HG03066 (cell line): ENCODE measurements around the gene RPS2.
A peak's percentile ranks its signal among the peaks of the same experiment; 100 is the strongest.
"Not testable (repeated sequence)": the region's sequence is repeated elsewhere in the genome, so short reads cannot be mapped to it uniquely, and the experiment has no call there.

Experiments
- ATAC-seq: cut with Tn5 transposase; IDR thresholded peaks from one replicate; pipeline ENCODE4 v1.9.1; 2021; ENCODE audit warnings: low read depth; ENCODE audit not compliant: unreplicated experiment

RPS2 gene

DNA sequence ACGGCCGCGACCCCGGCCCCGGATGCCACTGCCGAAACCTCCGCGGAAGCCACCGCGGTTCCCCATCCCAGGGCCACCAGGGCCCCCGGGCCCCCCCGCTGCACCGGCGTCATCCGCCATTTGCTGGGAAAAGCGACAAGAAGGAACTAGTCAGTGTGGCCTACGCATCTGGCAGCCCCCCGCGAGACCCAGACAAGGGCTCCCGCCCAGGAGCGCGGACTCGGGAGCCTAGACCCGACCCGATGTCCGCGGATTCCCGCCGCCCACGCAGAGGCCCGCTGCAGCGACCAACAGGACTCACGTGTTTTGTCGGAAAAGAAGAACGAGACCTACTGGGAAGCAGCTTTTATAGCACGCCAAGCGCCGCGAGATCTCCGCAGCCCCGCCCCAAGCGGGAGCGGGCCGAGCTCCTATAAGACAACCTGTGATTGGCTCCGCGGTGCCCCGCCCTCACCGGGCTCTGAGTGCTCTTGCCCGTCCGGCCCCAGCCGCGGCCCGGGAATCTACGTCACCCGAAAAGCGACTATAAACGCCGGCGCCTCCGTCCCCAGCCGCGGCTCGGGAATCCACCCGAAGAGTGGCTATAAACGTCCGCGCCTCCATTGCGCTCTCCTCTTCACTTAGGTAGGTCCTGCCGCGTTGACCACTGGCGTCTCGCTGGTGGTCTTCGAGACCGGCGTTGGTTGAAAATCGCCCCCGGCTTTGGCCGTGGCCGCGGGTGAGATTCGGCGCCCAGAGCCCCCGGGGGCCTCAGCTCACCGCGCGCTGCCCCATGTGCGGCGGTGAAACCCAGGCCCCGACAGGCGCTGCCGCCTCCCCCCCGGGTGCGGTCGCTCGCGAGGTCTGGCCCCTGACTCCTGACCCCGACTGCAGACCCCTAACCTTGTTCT lies at the start of gene RPS2:
Gene RPS2 (minus strand): TSS at position 321 of the 890 bp plus-strand sequence. CDS start 201 bp downstream, at position 120.
- peak; percentile 84 for ATAC-seq

DNA sequence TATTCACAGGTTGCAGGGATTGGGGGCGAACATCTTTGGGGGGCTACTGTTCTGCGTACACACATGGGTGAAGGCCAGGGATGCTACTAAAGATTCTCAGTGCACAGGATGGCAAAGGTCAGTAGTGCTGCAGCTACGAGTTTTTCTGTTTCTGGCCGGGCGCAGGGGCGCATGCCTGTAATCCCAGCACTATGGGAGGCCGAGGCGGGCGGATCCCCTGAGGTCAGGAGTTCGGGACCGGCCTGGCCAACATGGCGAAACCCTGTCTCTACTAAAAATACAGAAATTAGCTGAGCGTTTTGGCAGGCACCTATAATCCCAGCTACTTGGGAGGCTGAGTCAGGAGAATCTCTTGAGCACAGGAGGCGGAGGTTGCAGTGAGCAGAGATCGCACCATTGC lies 48.9 kb upstream of the RPS2 start:
- no peak for ATAC-seq

DNA sequence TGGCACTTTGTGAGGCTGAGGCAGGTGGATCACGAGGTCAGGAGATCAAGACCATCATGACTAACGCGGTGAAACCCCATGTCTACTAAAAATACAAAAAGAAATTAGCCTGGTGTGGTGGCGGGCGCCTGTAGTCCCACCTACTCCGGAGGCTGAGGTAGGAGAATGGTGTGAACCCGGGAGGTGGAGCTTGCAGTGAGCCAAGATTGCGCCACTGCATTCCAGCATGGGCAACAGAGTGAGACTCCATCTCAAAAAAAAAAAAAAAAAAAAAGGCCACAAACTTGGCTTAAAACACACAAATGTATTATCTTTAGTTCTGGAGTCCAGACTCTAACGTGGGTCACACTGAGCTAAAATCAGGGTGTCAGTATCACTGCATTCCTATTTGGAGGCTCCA lies 47.1 kb upstream of the RPS2 start:
- ATAC-seq: not testable (repeated sequence)

DNA sequence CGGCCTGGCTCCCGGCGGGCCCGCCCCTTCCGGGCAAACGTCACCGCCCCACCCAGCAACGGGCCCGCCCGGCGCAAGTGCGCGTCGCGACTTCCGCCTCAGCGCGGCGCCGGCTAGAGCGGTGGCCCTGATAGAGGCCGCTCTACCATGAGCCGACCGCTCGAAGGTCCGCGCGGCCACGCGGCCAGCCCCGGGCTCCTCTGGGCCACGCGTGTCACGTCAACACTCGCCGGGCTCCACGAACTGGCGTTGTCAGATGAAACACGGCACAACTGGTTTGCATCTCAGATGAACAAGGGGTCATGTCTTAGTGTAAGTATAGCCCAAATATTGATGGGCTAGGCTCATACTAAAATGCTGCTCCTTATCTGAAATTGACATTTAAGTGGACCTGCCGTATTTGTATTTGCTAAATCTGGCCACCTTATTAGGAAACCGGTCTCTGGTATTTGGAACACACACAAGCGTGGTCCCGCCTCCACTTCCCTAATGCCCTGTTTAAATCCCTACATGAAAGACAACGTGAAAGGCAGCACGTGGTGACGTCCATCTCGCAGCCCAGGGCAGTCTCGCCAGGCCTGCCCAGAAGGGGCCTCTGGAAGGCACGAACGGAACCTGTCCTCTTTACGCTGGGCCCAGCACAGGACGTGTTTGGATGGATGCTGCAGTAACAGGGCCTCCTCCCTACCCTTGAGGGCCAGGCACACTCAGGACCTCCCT lies 45.3 kb upstream of the RPS2 start, which contains the start of gene ZNF598:
Gene ZNF598 (minus strand): TSS at position 31 of the 720 bp plus-strand sequence.
- peak; percentile 75 for ATAC-seq

DNA sequence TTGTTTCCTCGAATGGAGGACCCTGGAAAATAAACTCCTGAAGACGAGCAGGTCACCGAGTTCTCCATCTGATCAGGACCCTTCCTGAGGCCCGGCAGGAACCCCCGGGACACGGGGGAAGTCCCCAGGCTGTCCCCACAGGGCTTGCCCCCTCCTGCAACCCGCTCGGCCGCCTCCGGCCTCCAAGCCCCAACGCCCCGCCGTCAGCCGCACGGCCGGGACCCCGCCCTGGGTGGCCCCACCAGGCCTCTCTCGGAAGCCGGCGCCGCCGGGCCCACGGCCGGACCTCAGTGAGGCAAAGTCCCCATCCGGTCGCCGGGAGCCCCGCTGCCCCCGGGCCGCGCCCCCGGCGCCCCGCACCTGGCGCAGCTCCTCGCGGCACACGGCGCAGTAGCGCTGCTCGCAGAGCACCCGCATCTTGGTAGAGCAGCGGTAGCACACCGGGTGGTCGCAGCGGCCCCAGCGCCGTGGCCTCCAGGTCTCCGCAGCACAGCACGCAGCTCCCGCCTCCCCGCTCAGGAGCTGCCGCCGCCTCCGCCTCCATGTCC lies 44.6 kb upstream of the RPS2 start:
- ATAC-seq: peak; percentile 16

DNA sequence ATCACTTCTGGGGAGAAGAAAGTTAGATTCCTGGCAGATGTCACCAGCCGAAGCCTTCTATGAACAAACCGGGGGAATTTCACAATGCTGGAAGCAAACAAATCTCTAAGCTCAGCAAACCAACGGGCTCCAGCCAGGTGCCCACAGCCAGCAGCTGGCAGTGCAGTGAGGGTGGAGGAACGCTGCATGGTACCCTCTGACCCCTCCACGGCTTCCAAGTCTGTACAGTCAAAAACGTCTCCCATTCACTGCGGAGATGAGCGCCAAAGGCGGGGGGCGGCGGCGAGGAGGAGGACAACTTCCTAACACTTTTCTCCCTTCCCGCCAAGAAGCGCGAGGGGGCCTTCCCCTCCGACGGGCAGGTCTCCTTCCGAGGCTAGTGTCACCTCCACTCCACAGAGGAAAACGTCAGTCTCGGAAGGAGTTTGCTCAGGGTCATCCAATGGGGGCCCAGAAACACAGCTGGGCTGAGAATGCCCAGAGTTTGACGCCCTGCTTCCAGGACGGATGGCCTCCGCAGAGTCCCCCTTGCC lies 44.1 kb upstream of the RPS2 start:
- peak; percentile 15 for ATAC-seq

DNA sequence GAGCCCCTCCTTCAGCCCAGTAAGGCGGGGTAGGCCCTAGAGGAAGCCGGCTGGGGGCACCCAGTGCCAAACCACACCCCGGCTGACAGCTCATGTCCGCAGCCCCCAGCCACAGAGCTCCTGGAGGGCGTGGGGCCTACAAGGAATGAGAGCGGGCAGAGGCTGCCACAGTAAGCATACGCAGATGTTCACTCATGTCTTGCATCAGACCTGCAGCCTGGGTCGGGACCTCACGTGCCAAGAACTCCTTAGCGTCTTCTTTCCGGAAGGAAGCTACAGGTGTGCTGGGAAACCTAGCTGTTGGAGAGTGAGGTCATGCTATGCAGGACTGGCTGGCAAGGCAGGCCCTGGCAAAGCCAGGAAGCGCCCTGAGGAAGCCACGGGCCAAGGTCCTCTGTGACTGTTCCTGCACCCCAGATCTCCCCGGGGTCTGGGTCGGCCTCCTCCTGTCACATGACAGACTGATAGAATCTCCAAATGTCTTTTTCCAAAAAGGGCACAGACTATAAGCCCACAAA lies 43.4 kb upstream of the RPS2 start:
- no peak for ATAC-seq

DNA sequence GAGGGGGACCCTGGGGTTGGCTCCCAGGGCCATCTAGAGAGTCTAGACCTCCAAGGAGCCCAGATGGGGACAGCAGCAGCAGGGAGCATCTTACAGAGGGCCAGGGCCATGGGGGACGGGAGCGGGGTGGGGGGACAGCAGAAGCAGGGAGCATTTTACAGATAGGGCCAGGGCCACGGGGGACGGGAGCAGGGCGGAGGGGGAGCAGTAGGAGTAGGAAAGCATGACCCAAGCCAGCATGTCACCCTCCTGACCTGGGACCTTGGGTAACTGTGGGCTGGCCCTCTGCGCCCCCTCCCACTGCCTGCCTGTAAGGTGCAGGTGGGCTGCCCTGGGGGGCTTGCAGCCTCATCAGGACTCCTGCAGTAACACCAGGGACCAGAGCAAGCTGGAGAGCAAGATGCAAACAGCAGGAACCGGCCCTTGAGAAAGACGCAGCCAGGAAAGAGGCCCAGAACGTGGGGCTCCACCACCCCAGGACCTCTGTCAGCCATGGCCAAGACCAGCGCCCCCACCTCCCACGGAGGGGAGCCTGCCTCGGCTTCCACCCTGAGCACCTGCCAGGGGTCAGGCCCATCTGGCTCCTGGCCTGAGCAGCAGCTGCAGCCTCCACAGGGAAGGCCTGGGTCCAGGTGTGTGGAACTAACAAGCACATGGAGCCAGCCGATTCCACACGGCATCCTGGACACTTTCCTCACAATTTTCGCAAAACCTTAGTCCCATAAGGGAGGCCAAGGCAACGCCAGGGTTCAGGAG lies 42.6 kb upstream of the RPS2 start:
- ATAC-seq: no peak

DNA sequence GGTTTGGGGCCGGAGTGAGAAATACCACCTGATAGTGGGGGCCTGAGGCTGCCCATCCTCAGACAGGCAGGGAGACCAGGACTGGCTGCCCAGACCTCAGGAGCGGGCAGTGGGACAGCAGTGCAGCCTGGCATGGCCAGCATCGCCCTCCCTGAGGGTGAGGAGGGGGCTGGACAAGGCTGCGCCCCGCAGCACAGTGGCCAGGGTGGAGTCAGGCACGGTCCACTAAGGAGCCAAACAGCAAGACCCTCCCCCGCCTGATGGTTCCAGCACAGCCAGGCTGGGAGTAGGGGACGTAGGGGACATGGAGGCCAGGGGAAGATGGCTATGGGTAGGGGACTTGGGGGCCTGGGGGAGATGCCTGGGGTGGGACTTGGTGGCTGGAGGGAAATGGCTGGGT lies 41.7 kb upstream of the RPS2 start:
- no peak for ATAC-seq

DNA sequence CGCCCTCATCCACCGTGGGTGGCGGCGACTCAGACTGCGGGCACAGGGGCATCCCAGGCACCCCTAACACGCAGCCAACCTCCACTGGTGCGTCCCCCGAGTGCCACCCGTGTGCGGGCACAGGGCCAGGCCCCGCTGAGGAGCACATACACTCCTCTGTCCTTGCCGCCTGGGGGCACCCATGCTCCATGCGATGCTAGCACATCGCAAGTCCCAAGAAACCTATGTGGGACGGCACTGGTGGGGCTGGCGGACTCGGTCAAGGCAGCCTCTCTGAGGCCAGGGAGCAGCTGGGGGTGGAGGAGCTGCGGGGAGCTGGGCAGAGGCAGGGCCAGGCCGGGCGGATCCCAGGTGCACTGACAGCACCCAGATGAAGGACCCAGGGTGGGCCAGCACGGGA lies 41.0 kb upstream of the RPS2 start:
- ATAC-seq: no peak

DNA sequence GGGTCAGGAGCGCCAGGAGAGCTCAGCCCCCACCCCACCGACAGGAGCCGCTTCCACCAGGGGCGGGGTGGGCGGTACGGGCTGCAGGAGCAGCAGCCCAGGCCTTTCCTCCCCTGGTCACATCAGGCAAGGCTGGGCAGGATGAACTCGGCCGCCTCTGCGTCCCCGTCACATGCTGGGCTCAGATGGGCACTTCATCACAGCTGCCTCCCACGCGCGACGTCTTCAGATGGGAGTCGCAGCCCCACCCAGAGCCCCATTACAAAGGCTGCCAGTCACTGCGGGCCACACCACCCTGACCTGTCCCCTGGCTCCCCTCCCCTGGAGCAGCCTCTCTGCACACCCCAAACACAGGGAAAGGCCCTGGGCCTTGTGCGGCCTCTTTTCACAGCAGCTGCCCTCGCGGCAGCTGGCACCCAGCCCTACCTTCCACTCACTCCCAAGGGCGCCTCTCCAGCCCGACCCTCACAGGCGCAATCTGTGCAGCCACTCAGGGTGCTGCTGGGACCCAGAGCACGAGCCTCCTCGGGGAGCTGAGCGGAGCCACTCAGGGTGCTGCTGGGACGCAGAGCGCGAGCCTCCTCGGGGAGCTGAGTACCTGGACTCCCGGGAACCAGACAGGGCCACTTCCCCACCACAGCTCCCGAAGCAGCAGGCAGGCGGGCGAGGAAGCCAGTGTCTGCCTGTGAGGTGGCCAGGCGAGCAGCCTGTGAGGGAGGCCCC lies 40.3 kb upstream of the RPS2 start:
- ATAC-seq: no peak

DNA sequence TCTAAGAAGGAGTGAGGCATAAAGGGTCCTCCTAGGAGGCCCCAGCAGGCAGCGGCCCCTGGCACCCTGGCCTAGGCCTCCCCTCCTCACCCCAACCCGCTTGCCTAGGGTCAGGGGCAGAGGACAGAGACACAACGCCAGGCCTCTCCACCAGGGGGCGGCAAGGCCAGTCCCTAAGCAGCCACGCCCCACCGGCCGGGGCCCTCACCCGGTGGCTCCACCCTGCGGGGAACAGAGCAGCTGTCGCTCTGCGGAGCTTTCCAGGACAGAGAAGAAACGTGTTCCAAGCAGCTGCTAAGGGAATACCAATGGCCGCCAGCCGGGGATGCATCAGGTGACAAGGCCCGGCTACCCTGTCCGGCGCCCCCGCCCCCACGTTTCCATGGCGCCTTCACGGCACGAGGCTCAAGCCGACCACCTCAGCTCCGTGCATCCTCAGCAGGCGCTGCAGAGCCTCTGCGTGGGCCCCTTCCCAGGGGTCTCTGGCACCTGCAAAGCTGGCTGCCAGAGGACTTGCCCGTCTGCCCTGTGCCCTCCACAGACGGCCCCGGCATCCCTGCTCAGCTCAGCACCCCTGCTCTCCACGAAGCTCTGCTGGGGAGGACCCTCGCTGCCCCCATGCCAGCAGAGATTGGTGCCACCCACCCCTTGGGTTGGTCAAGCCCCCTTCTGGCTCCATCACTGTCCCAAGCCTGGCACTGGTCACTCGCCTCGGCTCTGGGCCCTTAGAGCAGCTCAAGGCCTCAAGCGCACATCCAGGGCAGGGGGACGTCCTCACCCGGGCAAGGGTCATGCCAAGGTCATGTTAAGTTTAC lies 39.4 kb upstream of the RPS2 start:
- no peak for ATAC-seq

DNA sequence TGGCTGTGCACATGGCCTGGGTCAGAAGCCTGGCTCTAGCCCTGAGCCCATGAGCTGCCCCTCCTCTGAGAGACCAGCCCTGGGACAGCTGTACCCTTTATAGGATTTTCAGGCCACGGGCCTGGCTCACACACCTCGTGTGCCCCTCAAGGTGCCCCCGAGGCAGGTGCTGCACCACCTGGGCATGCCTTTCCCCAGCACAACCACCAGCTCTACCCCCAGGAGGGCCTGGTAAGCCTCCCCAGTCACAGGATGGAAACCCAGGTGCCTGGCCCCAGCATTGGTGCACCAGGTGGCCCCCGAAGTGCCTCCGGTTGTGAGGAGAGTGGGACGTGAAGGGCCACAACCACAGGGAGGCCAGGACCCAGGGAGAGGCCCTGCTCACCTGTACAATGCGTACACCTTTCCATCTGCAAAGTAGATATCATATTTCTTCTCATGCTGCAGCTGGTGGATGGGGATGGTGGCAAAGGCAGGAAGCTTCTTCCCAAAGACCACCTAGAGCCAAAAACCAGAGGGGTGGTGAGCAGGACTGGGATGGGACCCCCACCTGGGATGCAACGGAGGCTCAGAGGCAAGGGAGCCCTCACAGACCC lies 38.7 kb upstream of the RPS2 start:
- ATAC-seq: no peak

DNA sequence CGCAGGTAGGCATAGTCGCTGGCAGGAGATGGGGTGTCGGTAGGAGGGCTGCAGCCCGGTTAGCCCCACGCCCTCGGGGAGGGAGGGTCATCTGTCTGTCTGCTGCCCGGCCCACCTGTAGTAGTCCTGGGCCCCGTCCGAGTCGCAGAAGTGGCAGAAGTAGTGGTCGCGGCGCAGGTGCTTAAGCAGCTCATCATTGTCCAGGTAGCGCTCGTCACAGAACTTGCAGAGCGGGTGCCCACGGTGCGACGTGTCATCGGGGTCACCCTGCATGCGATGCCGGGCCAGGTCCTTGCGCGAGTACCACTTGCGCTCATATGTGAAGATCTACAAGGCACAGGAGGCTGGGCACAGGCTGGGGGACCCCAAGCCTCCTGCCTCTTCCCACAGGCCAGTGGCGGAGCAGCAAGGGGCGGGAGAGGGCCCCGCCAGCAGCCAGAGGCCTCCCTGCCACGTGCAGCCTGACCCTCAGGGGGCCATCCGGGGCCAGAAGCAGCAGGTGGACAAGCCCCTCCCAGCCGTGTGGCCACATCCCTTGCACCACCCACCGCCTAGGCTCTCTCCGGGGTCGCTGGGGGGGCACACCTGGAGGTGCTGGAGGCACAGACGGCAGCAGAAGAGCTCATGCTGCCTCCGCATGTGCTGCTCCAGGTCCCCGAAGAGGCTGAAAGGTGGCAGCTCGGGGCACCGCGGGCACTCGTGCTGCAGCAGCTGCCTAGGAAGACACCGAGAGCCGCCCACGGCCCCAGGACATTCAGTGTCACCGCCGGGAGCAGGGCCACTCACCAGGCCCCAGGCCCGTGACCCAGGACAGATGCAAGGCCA lies 38.0 kb upstream of the RPS2 start:
- no peak for ATAC-seq

DNA sequence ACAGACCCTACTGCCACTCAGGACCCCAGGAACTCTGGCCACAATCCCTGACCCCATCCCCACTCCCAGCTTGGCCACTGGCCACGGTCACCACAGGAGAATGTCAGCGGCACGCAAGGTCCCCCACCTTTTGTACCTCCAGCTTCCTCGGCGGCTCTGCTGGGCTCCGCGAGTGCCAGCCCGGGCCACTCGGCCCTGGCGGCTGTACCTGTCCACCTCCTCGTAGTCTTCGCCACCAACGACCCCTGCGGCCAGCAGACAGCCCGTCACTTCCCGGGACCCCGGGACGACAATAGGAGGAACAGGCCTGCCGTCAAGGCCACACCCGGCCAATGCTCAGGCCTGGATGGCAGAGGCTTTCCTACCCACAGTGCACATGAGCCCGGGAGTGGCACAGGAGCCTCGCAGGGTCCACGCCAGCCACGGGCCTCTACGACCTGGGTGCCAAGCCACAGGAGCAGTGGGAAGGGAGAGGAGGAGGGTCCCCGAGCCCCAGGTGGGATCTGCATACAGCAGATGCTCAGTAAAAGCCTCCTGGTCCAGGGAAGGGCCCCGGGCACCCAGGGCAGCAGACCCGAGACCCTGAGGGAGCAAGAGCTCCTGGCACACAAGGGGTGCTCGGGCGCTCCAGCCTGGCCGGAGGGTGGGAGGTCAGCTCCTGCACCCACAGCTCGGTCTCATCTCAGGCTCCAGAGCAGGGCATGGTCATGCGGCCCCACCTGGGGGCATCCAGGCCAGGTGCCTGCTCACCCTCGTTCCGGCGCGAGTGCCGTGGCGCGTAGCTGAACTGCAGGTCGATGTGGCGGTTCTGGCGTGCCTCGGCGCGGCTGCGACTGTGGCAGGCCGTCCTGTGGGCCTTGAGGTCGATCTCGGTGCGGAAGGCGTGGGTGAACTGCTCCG lies 37.1 kb upstream of the RPS2 start:
- no peak for ATAC-seq

DNA sequence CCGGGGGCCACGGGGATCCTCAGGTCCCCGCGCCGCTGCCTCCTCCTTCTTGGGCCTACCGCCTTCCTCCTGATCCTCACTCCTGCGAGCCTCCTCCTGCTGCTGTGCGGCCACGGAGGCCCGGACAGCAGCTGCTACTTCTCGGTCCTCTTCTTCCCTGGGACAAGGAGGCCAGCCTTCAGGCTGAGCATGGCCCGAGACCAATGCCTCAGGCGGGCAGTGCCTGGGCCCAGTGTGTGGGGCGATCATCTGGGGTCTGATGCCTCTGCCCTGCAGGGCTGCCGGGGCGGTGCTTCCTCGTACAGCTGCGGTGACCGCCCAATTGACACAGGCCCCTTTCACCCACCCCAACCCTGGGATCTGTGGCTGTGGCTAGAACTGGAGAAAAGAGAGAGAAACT lies 36.4 kb upstream of the RPS2 start:
- no peak for ATAC-seq
